ENCODE measurements around the gene COPS4.

DNA sequence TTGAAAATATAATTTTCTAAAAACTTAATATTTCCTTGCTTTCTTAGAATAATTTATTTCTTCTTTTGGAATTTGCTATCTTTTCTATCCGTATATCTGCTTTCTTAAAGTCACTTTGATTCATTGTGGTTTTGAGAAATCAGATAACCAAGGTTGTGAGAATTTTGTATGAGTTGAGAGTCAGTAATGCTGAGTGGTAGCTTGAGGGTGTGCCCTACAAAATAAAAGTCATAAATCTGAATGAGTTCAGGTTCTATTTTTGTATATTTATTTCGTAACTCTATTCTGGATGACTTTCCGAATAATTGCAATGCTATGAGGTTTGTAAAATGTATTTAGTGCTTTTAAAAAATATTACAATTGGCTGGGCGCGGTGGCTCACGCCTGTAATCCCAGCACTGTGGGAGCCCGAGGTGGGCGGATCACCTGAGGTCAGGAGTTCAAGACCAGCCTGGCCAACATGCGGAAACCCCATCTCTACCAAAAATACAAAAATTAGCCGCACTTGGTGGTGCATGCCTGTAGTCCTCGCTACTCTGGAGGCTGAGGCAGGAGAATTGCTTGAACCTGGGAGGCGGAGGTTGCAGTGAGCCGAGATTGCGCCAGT is 8.9 kb downstream of the COPS4 start:
- TF ChIP-seq POLR2AphosphoS5 (IDR thresholded peaks at IDR 0.05) = no peak
- TF ChIP-seq, protein P1, sequence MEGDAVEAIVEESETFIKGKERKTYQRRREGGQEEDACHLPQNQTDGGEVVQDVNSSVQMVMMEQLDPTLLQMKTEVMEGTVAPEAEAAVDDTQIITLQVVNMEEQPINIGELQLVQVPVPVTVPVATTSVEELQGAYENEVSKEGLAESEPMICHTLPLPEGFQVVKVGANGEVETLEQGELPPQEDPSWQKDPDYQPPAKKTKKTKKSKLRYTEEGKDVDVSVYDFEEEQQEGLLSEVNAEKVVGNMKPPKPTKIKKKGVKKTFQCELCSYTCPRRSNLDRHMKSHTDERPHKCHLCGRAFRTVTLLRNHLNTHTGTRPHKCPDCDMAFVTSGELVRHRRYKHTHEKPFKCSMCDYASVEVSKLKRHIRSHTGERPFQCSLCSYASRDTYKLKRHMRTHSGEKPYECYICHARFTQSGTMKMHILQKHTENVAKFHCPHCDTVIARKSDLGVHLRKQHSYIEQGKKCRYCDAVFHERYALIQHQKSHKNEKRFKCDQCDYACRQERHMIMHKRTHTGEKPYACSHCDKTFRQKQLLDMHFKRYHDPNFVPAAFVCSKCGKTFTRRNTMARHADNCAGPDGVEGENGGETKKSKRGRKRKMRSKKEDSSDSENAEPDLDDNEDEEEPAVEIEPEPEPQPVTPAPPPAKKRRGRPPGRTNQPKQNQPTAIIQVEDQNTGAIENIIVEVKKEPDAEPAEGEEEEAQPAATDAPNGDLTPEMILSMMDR (IDR thresholded peaks at IDR 0.05) = no peak

Data from transverse colon (tissue), 4 donors.